Gastrocnemius medialis (tissue), 4 donors: Measurements from ENCODE around the gene CDK10. TPM values are rescaled to one million over a fixed set of nuclear protein-coding genes. Genes with fewer than 3 reads are reported as not detected.

Experiments used
- ATAC-seq, 2 donors: fragments of 150-250 bp; one replicate each; pipeline ENCODE4 v1.9.1; 2016
- DNase-seq, 2 donors: peaks; one replicate each; pipeline ENCODE4 v3.0.0-alpha.2; 2019
- H3K27ac ChIP-seq, 4 donors: fragments of 200-600 bp; sonication (generic); 1 replicate in 1 of 4; 2 replicates in 3 of 4; pipeline ENCODE4 v1.5.1; 2016 to 2018; ENCODE audit warnings: mild to moderate bottlenecking in 2 of 4, moderate library complexity in 1 of 4
- H3K27me3 ChIP-seq, 3 donors: fragments of 200-600 bp; sonication (generic) in 2 of 3; 1 replicate in 1 of 3; 2 replicates in 2 of 3; pipeline versions ENCODE4 v1.5.1 to v1.6.0; 2016 to 2019; ENCODE audit warnings: mild to moderate bottlenecking in 1 of 3, moderate library complexity in 1 of 3
- H3K36me3 ChIP-seq, 2 donors: fragments of 200-600 bp; sonication (generic) in 1 of 2; one replicate each; pipeline ENCODE4 v1.5.1; 2017 to 2018
- H3K4me1 ChIP-seq, 2 donors: fragments of 200-600 bp; sonication (generic) in 1 of 2; one replicate each; pipeline ENCODE4 v1.5.1; 2016 to 2017; ENCODE audit warnings: mild to moderate bottlenecking in 2 of 2
- H3K4me3 ChIP-seq, 4 donors: fragments of 200-600 bp; sonication (generic) in 3 of 4; 1 replicate in 1 of 4; 2 replicates in 3 of 4; pipeline ENCODE4 v1.5.1; 2016 to 2019; ENCODE audit warnings: mild to moderate bottlenecking in 2 of 4
- H3K9me3 ChIP-seq, 3 donors: fragments of 200-600 bp; sonication (generic) in 2 of 3; 1 replicate in 1 of 3; 2 replicates in 2 of 3; pipeline ENCODE4 v1.5.1; 2016 to 2019
- POLR2A ChIP-seq, 2 donors: fragments of 450-650 bp; IDR thresholded peaks; one replicate each; pipeline ENCODE4 v1.6.1; 2017; ENCODE audit warnings: antibody characterized with exemption in 2 of 2, mild to moderate bottlenecking in 2 of 2, moderate library complexity in 2 of 2
- in situ Hi-C, 4 donors: fragments of 200-750 bp; cut with MboI; loops; one replicate each; pipeline versions ENCODE4 v1.15.0 to v1.8.0; 2017; ENCODE audit warnings: low sequenced_read_pairs in 4 of 4
- intact Hi-C: fragments of 100-400 bp; cut with DNase I; formaldehyde crosslinking; loops from one replicate; pipeline ENCODE4 v1.15.1; 2023; ENCODE audit warnings: low total_unique reads
- total RNA-seq, 4 donors: library from RNA; depleted of rRNA; stranded (reverse); fragments of >200 nt; gene quantifications; one replicate each; pipeline versions ENCODE4 v1.1.0 to v1.2.3, GENCODE V29; 2016
- TF ChIP-seq, protein P1 (sequence below), 5 experiments: fragments of 450-650 bp in 3 of 5; fragments of 200-600 bp in 2 of 5; sonication (generic) in 2 of 5; IDR thresholded peaks in 4 of 5; conservative IDR thresholded peaks in 1 of 5; 1 replicate in 4 of 5; 2 replicates in 1 of 5; pipeline ENCODE4 v1.5.1; 2016 to 2019; ENCODE audit warnings: antibody characterized with exemption in 5 of 5, mild to moderate bottlenecking in 3 of 5, moderate library complexity in 3 of 5

Gene CDK10
- total RNA-seq, 4 donors from 2014 or later: 16.9 to 26.1 (median 19.7) TPM

DNA sequence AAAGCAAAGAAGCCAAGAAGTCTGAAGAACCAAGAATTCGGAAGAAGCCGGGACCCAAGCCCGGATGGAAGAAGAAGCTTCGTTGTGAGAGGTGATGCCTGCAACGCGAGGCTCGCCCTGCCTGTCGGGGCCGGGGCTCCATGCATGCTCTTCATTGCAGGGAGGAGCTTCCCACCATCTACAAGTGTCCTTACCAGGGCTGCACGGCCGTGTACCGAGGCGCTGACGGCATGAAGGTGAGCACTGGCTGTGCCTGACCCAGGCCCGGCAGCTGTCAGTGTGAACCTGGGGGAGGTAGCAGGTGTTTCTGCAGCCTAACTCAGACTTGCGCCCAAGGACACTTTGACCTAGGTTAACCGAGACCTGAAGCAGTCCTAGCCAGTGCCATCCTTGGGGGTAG lies 46.8 kb downstream of the CDK10 start:
- ATAC-seq (no peak), DNase-seq (no peak)

DNA sequence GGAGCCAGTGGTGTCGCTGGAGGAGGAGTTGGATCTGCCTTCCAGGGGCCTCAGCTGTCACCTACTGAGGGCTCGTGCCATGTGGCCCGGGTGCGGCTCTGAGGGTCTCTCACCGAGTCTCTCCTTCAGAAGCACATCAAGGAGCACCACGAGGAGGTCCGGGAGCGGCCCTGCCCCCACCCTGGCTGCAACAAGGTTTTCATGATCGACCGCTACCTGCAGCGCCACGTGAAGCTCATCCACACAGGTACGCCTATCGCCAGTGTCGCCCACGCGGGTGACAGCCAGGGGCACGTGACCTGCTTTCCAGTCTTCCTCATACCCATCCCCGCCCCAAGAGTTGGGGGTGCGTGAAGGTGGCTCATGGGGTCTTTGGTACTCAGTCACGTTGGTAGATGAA lies 47.3 kb downstream of the CDK10 start:
- intact Hi-C loops: no loop called here
- TF ChIP-seq, protein P1, sequence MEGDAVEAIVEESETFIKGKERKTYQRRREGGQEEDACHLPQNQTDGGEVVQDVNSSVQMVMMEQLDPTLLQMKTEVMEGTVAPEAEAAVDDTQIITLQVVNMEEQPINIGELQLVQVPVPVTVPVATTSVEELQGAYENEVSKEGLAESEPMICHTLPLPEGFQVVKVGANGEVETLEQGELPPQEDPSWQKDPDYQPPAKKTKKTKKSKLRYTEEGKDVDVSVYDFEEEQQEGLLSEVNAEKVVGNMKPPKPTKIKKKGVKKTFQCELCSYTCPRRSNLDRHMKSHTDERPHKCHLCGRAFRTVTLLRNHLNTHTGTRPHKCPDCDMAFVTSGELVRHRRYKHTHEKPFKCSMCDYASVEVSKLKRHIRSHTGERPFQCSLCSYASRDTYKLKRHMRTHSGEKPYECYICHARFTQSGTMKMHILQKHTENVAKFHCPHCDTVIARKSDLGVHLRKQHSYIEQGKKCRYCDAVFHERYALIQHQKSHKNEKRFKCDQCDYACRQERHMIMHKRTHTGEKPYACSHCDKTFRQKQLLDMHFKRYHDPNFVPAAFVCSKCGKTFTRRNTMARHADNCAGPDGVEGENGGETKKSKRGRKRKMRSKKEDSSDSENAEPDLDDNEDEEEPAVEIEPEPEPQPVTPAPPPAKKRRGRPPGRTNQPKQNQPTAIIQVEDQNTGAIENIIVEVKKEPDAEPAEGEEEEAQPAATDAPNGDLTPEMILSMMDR (IDR thresholded peaks at IDR 0.05 in 4 of 5, conservative IDR thresholded peaks at IDR 0.05 in 1 of 5): no peak
- TF ChIP-seq POLR2A (IDR thresholded peaks at IDR 0.05): no peak
- no peaks in the 10 kb centered on the region for H3K27me3 ChIP-seq
- in situ Hi-C loops: no loop called here
- H3K4me1 ChIP-seq: no peaks in the 10 kb centered on the region
- DNase-seq (no peak), ATAC-seq (no peak)
- H3K9me3 ChIP-seq: no peaks in the 10 kb centered on the region
- H3K27ac ChIP-seq: no peak overlapping the region
- no peak overlapping the region for H3K4me3 ChIP-seq
- H3K36me3 ChIP-seq: peaks cover 0 to 95% of the 10 kb centered on the region in 2 donors

More for the DNA sequence above, 46.8 kb downstream of the CDK10 start:
- Histone ChIP-seq H3K4me3 (no peak overlapping the region), H3K4me1 (no peaks in the 10 kb centered on the region), H3K27ac (no peak overlapping the region), H3K27me3 (no peaks in the 10 kb centered on the region), H3K36me3 (peaks cover 0 to 93% of the 10 kb centered on the region in 2 donors), H3K9me3 (no peaks in the 10 kb centered on the region)
- TF ChIP-seq, protein P1 (IDR thresholded peaks at IDR 0.05 in 4 of 5, conservative IDR thresholded peaks at IDR 0.05 in 1 of 5): no peak
- no peak for TF ChIP-seq POLR2A (IDR thresholded peaks at IDR 0.05)
- intact Hi-C loops (no loop called here), in situ Hi-C loops (no loop called here)

DNA sequence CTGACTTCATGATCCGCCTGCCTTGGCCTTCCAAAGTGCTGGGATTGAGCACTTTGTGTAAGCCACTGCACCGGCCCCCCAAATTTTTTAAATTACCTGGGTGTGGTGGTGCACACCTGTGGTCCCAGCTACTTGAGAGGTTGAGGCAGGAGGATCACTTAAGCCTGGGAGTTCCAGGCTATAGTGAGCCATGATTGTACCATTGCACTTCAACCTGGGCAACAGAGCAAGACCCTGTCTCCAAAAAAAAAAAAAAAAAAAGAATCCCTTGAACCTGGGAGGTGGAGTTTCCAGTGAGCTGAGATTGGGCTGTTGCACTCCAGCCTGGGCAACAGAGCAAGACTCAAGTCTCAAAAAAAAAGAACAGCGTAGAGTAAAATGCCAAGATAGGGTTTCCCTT lies 50.1 kb downstream of the CDK10 start:
- H3K27ac ChIP-seq: no peak overlapping the region
- H3K36me3 ChIP-seq: peaks cover 0 to 85% of the 10 kb centered on the region in 2 donors
- no peak overlapping the region for H3K4me3 ChIP-seq
- TF ChIP-seq, protein P1 (IDR thresholded peaks at IDR 0.05 in 4 of 5, conservative IDR thresholded peaks at IDR 0.05 in 1 of 5): no peak
- no peak for TF ChIP-seq POLR2A (IDR thresholded peaks at IDR 0.05)
- H3K4me1 ChIP-seq: no peaks in the 10 kb centered on the region
- ATAC-seq: no peak
- intact Hi-C loops: no loop called here
- H3K9me3 ChIP-seq: no peaks in the 10 kb centered on the region
- no peaks in the 10 kb centered on the region for H3K27me3 ChIP-seq
- in situ Hi-C loops: no loop called here
- DNase-seq: no peak

DNA sequence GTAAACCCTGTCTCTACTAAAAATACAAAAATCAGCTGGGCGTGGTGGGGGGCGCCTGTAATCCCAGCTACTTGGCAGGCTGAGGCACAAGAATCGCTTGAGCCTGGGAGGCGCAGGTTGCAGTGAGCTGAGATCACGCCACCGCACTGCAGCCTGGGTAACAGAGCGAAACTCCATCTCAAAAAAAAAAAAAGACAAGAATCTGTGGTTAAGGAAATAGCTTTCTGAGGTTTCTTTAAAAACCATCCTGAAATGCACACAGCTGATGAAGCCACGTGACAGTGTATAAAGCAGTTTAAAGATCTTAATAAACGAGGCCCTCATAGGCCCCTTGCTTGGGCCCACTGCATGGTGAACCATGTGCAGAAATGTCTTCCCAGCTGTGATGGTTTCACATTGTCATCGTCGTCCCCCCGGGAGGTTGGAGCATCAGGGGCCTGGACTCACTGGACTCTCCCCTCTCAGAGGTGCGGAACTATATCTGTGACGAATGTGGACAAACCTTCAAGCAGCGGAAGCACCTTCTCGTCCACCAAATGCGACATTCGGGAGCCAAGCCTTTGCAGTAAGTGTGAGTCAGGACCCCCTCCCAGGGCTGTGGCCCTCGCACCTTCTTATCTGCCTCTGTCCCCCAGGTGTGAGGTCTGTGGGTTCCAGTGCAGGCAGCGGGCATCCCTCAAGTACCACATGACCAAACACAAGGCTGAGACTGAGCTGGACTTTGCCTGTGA lies 51.0 kb downstream of the CDK10 start:
- no peaks in the 10 kb centered on the region for H3K9me3 ChIP-seq
- no peak for DNase-seq
- in situ Hi-C loops (no loop called here), intact Hi-C loops (no loop called here)
- H3K27me3 ChIP-seq: no peaks in the 10 kb centered on the region
- no peak overlapping the region for H3K27ac ChIP-seq
- TF ChIP-seq POLR2A (IDR thresholded peaks at IDR 0.05): no peak
- TF ChIP-seq, protein P1 (IDR thresholded peaks at IDR 0.05 in 4 of 5, conservative IDR thresholded peaks at IDR 0.05 in 1 of 5): no peak
- no peak overlapping the region for H3K4me3 ChIP-seq
- no peak for ATAC-seq
- no peaks in the 10 kb centered on the region for H3K4me1 ChIP-seq
- peaks cover 0 to 75% of the 10 kb centered on the region in 2 donors for H3K36me3 ChIP-seq

DNA sequence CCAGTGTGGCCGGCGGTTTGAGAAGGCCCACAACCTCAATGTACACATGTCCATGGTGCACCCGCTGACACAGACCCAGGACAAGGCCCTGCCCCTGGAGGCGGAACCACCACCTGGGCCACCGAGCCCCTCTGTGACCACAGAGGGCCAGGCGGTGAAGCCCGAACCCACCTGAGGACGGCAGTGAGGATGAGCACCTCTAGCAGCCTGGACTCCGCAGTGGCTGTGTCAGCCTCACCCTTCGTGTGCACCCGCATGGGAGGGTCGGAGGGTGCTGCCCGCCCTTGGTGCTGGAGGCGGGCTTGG lies 51.5 kb downstream of the CDK10 start:
- no peak for ATAC-seq
- no peak for TF ChIP-seq POLR2A (IDR thresholded peaks at IDR 0.05)
- TF ChIP-seq, protein P1 (IDR thresholded peaks at IDR 0.05 in 4 of 5, conservative IDR thresholded peaks at IDR 0.05 in 1 of 5): no peak
- DNase-seq: no peak

More for the DNA sequence above, 51.5 kb downstream of the CDK10 start:
- no peak overlapping the region for H3K4me3 ChIP-seq
- in situ Hi-C loops: no loop called here
- no peaks in the 10 kb centered on the region for H3K27me3 ChIP-seq
- no peaks in the 10 kb centered on the region for H3K4me1 ChIP-seq
- H3K27ac ChIP-seq: no peak overlapping the region
- peaks cover 0 to 73% of the 10 kb centered on the region in 2 donors for H3K36me3 ChIP-seq
- intact Hi-C loops: no loop called here
- H3K9me3 ChIP-seq: no peaks in the 10 kb centered on the region
